ENCODE measurements around the gene FDX2.

Gene FDX2

DNA sequence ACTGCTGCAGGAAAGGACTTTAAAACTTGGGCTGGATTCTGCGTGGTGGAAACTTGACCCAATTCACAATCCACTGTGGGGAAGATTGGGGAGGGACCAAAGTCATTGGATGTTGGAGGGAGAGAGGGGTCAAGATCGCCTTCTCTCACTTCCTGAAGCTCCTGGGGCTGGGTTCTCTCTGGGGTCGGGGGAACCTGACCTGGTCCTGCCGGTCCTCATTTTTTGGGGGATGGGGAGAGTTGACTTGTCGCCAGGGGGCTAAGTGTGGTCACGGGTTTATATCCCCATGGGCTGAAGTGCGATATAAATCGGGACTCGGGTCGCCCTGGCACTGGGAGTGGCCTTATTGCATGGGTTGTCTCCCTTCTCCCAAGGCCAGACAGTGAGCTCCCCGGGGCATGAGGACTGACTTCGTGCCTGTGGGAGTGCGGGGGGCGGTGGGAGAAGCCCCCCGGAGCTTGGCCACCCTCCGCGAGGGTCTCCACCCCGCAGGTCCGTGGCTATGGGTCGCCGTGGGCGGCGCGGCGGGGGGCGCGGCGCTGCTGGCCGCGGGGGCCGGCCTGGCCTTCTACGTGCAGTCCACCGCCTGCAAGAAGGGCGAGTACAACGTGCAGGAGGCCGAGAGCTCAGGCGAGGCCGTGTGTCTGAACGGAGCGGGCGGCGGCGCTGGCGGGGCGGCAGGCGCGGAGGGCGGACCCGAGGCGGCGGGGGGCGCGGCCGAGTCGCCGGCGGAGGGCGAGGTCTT, 19.8 kb downstream of the FDX2 start:
- no peak for DNase-seq

GRCh38 chr19:10295305-10295846, 20.4 kb downstream of the FDX2 start:
- DNase-seq: peak; percentile 44

GRCh38 chr19:10294368-10294697, 21.5 kb downstream of the FDX2 start:
- no peak for DNase-seq

GRCh38 chr19:10293637-10294367, 22.0 kb downstream of the FDX2 start:
- no peak for DNase-seq

DNA sequence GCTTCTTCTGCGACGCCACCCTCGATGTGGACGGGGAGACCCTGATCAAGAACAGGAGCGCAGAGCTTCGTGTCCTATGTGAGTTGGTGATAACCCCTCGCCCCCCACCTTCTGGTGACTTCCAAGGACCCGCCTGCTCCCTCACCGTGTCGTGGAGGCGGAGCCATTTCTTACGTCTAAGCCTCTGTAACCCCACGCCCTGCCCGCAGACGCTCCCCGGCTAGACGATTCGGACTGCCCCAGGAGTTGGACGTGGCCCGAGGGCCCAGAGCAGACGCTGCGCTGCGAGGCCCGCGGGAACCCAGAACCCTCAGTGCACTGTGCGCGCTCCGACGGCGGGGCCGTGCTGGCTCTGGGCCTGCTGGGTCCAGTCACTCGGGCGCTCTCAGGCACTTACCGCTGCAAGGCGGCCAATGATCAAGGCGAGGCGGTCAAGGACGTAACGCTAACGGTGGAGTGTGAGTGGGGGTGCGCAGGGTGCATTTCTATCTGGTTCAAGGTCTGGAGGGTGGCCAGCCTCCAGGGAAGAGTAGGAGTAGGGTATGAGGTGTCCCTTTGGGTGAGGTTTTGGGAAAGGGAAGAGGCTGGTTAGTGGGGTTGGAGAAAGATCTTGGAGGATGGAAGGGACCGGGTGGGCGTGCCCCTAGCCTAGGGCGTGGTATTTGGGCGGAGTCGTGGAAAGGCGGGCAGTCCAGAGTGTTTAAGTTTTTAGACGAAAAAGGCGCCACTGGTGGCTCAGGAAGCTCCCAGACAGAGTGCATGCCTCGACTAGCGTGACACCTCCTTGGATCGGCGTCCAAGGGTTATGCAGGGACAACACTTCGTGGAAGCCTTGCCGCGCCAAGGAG, 22.8 kb downstream of the FDX2 start:
- DNase-seq: no peak

- DNase-seq: peak; percentile 66
Observed at GRCh38 chr19:10292206-10292788, 23.5 kb downstream of the FDX2 start.

GRCh38 chr19:10291554-10292205, 24.1 kb downstream of the FDX2 start:
- no peak for DNase-seq

DNA sequence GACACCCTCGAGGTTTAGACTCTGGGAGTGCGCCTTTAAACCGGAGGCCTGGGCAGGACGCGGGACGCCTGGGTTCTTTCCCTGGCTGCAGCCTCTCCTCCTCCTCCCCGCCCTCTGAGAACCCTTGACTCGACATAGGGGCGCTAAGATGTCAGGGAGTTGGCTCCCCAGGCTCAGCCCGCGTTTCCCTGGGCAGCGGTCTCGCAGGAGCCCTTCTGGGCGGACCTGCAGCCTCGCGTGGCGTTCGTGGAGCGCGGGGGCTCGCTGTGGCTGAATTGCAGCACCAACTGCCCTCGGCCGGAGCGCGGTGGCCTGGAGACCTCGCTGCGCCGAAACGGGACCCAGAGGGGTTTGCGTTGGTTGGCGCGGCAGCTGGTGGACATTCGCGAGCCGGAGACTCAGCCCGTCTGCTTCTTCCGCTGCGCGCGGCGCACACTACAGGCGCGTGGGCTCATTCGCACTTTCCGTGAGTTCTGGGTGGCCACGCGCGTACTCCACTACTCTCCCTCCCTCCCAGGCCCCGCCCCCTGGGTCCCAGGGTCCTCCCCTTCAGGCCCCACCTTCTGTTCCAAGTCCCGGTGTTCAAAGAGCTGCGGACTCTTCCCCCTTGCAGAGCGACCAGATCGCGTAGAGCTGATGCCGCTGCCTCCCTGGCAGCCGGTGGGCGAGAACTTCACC, 24.8 kb downstream of the FDX2 start:
- DNase-seq: peak; percentile 44

GRCh38 chr19:10290357-10290875, 25.4 kb downstream of the FDX2 start:
- DNase-seq: no peak

DNA sequence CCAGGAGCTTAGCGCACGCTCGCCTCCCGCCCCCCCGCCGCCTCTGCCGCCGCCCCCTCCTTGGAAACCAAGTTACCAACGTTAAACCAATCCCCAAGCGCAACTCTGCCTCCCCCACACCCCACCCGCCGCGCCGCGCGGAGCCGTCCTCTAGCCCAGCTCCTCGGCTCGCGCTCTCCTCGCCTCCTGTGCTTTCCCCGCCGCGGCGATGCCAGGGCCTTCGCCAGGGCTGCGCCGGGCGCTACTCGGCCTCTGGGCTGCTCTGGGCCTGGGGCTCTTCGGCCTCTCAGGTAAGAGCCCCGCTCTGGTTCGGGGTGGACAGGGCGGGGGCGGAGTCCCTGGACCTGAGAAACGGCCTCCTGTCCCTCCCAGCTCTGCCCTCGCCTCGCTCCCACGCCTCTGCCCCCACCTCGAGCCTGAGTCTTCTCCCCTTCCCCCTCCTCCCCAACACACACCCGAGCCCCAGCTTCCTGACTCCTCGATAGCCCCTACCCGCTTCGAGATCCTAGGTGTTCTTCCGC, 25.9 kb downstream of the FDX2 start, which contains the start of gene ICAM5:
ICAM5 (plus strand) TSS at position 117 of the 521 bp plus-strand sequence; CDS start at position 209, 92 bp downstream.
- peak; percentile 54 for DNase-seq

DNA sequence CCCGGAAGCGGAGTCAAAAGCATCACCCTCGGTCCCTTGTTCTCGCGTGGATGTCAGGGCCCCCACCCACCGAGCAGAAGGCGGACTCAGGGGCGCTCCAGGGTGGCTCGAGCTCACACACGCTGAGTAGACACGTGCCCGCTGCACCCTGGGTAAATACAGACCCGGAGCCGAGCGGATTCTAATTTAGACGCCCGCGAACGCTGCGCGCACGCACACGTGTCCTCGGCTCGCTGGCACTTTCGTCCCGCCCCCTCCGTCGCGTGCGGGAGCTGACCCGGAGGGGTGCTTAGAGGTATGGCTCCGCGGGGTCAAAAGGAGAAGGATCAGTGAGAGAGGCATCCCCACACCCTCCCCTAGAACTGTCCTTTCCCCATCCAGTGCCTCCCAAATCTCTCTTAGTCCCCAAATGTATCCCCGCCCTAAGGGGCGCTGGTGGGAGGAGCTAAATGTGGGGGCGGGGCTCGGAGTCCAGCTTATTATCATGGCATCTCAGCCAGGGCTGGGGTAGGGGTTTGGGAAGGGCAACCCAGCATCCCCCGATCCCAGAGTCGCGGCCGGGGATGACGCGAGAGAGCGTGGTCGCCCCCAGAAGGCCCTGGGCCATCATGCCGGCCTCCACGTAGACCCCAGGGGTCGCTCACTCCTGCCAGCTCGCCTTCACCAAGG, 26.5 kb downstream of the FDX2 start:
- peak; percentile 70 for DNase-seq

GRCh38 chr19:10288662-10289166, 27.1 kb downstream of the FDX2 start:
- peak; percentile 39 for DNase-seq

DNA sequence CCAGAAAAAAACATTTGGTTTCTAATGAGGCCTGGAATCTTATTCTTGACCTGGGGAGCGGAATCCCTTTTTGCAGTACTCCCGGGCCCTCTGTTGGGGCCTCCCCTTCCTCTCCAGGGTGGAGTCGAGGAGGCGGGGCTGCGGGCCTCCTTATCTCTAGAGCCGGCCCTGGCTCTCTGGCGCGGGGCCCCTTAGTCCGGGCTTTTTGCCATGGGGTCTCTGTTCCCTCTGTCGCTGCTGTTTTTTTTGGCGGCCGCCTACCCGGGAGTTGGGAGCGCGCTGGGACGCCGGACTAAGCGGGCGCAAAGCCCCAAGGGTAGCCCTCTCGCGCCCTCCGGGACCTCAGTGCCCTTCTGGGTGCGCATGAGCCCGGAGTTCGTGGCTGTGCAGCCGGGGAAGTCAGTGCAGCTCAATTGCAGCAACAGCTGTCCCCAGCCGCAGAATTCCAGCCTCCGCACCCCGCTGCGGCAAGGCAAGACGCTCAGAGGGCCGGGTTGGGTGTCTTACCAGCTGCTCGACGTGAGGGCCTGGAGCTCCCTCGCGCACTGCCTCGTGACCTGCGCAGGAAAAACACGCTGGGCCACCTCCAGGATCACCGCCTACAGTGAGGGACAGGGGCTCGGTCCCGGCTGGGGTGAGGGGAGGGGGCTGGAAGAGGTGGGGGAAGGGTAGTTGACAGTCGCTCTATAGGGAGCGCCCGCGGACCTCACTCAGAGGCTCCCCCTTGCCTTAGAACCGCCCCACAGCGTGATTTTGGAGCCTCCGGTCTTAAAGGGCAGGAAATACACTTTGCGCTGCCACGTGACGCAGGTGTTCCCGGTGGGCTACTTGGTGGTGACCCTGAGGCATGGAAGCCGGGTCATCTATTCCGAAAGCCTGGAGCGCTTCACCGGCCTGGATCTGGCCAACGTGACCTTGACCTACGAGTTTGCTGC, 28.7 kb downstream of the FDX2 start, which contains the start of gene ICAM4:
ICAM4 (plus strand) TSS at position 153 of the 935 bp plus-strand sequence; CDS start at position 211, 58 bp downstream.
- DNase-seq: peak; percentile 40

GRCh38 chr19:10285393-10285792, 30.4 kb downstream of the FDX2 start:
- no peak for DNase-seq

GRCh38 chr19:10284960-10285278, 30.9 kb downstream of the FDX2 start:
- no peak for DNase-seq

DNA sequence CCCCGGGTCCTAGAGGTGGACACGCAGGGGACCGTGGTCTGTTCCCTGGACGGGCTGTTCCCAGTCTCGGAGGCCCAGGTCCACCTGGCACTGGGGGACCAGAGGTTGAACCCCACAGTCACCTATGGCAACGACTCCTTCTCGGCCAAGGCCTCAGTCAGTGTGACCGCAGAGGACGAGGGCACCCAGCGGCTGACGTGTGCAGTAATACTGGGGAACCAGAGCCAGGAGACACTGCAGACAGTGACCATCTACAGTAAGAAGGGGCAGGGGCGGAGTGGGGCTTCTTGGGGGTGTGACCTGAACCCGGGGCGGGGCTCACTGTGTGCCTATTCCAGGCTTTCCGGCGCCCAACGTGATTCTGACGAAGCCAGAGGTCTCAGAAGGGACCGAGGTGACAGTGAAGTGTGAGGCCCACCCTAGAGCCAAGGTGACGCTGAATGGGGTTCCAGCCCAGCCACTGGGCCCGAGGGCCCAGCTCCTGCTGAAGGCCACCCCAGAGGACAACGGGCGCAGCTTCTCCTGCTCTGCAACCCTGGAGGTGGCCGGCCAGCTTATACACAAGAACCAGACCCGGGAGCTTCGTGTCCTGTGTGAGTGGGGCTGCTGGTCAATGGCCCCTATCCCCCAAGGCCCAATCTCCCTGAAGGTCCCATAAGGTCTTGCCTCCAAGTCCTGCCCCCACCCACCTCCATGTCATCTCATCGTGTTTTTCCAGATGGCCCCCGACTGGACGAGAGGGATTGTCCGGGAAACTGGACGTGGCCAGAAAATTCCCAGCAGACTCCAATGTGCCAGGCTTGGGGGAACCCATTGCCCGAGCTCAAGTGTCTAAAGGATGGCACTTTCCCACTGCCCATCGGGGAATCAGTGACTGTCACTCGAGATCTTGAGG, 31.5 kb downstream of the FDX2 start:
- no peak for DNase-seq

GRCh38 chr19:10283301-10284064, 32.3 kb downstream of the FDX2 start:
- no peak for DNase-seq

Measured in stimulated activated CD4-positive, alpha-beta T cell treated with anti-CD3 and anti-CD28 coated beads, Interleukin-12 subunit alpha, Interleukin-12 subunit beta, amount 100 ng/mL, for 4 hours (primary cell).